Measurements from ENCODE around the gene AGAP3.
A peak's percentile ranks its signal among the peaks of the same experiment; 100 is the strongest.

- TF ChIP-seq CTCF (IDR thresholded peaks at IDR 0.05) (no peak), POLR2A (IDR thresholded peaks at IDR 0.05) (peak; percentile 71)
These were observed 28.1 kb upstream of the AGAP3 start for GRCh38 chr7:151057989-151058780.

Measured in ovary (tissue), 3 donors.